Activated naive CD8-positive, alpha-beta T cell treated with anti-CD3 and anti-CD28 coated beads, Interleukin-2, amount 50 U/mL, for 24 hours (primary cell): ENCODE results near the gene UCHL5.
"Not testable (repeated sequence)": the region's sequence is repeated elsewhere in the genome, so short reads cannot be mapped to it uniquely, and the experiment has no call there.

Experiments used
- ATAC-seq: fragments of 150-1000 bp; cut with Tn5 transposase; one replicate; pipeline ENCODE4 v1.10.0; 2021
- DNase-seq: peaks from one replicate; pipeline ENCODE4 v3.0.0; 2021
- H3K27ac Mint-ChIP-seq: one replicate; pipeline ENCODE4 v1.8.0; 2021; ENCODE audit warnings: mild to moderate bottlenecking, mixed read lengths
- H3K27me3 Mint-ChIP-seq: one replicate; pipeline ENCODE4 v1.8.0; 2021; ENCODE audit warnings: mixed read lengths
- H3K36me3 Mint-ChIP-seq: one replicate; pipeline ENCODE4 v1.8.0; 2021; ENCODE audit warnings: low read depth, mixed read lengths
- H3K4me1 Mint-ChIP-seq: one replicate; pipeline ENCODE4 v1.8.0; 2021; ENCODE audit warnings: mixed read lengths
- H3K4me3 Mint-ChIP-seq: one replicate; pipeline ENCODE4 v1.8.0; 2021; ENCODE audit warnings: mild to moderate bottlenecking, moderate library complexity, mixed read lengths
- H3K9me3 Mint-ChIP-seq: one replicate; pipeline ENCODE4 v1.8.0; 2021; ENCODE audit warnings: mixed read lengths

The UCHL5 gene

DNA sequence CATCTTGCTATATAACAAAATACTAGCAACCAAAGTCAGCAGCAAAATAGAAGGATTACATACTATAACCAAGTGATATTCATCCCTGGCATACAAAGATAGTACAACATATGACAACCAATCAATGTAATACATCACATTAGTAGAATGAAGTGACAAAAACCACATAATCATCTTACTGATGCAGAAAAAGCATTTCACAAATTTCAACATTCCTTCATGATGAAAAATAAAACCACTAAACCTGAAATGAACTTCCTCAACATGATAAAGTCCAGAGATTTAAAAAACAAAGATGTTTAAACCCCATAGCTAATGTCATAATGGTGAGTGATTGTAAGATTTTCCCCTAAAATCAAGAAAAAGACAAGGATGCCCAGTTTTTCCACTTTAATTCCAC, 18.8 kb upstream of the UCHL5 start:
- DNase-seq (no peak), ATAC-seq (no peak)
- H3K4me1 Mint-ChIP-seq: peaks cover 5% of the 10 kb centered on the region
- H3K27ac Mint-ChIP-seq: no peak overlapping the region
- H3K27me3 Mint-ChIP-seq: no peaks in the 10 kb centered on the region
- H3K9me3 Mint-ChIP-seq: peaks cover 3% of the 10 kb centered on the region
- H3K36me3 Mint-ChIP-seq: peaks cover 63% of the 10 kb centered on the region
- H3K4me3 Mint-ChIP-seq: no peak overlapping the region

GRCh38 chr1:193070942-193071341, 11.8 kb upstream of the UCHL5 start:
- H3K27me3 Mint-ChIP-seq: no peaks in the 10 kb centered on the region
- H3K4me1 Mint-ChIP-seq: peaks cover 50% of the 10 kb centered on the region
- peaks cover 32% of the 10 kb centered on the region for H3K36me3 Mint-ChIP-seq
- H3K4me3 Mint-ChIP-seq: no peak overlapping the region
- ATAC-seq (peak; percentile 91), DNase-seq (no peak)
- peaks cover 3% of the 10 kb centered on the region for H3K9me3 Mint-ChIP-seq
- H3K27ac Mint-ChIP-seq: peak overlapping the region; percentile 62

GRCh38 chr1:193070386-193070753, 11.2 kb upstream of the UCHL5 start:
- peaks cover 3% of the 10 kb centered on the region for H3K9me3 Mint-ChIP-seq
- H3K4me3 Mint-ChIP-seq: no peak overlapping the region
- no peak for ATAC-seq
- DNase-seq: no peak
- peaks cover 27% of the 10 kb centered on the region for H3K36me3 Mint-ChIP-seq
- H3K4me1 Mint-ChIP-seq: peaks cover 55% of the 10 kb centered on the region
- H3K27ac Mint-ChIP-seq: peak overlapping the region; percentile 3
- no peaks in the 10 kb centered on the region for H3K27me3 Mint-ChIP-seq

GRCh38 chr1:193069748-193070385, 10.7 kb upstream of the UCHL5 start:
- peak overlapping the region; percentile 3 for H3K27ac Mint-ChIP-seq
- H3K9me3 Mint-ChIP-seq: peaks cover 3% of the 10 kb centered on the region
- peaks cover 25% of the 10 kb centered on the region for H3K36me3 Mint-ChIP-seq
- no peaks in the 10 kb centered on the region for H3K27me3 Mint-ChIP-seq
- DNase-seq (no peak), ATAC-seq (no peak)
- peaks cover 59% of the 10 kb centered on the region for H3K4me1 Mint-ChIP-seq
- no peak overlapping the region for H3K4me3 Mint-ChIP-seq

- Mint-ChIP-seq H3K9me3 (peaks cover 3% of the 10 kb centered on the region), H3K4me3 (no peak overlapping the region), H3K36me3 (peaks cover 15% of the 10 kb centered on the region), H3K27me3 (no peaks in the 10 kb centered on the region), H3K4me1 (peaks cover 72% of the 10 kb centered on the region), H3K27ac (no peak overlapping the region)
- DNase-seq (no peak), ATAC-seq (no peak)
Measured at GRCh38 chr1:193068013-193068412, 8.9 kb upstream of the UCHL5 start.

- Mint-ChIP-seq H3K36me3 (peaks cover 16% of the 10 kb centered on the region), H3K4me1 (peaks cover 82% of the 10 kb centered on the region), H3K9me3 (peaks cover 3% of the 10 kb centered on the region), H3K4me3 (no peak overlapping the region), H3K27ac (peak overlapping the region; percentile 24), H3K27me3 (no peaks in the 10 kb centered on the region)
- DNase-seq: no peak
- no peak for ATAC-seq
Measured at GRCh38 chr1:193066606-193067005, 7.4 kb upstream of the UCHL5 start.

- peaks cover 3% of the 10 kb centered on the region for H3K9me3 Mint-ChIP-seq
Measured at GRCh38 chr1:193065954-193066353, 6.8 kb upstream of the UCHL5 start.

DNA sequence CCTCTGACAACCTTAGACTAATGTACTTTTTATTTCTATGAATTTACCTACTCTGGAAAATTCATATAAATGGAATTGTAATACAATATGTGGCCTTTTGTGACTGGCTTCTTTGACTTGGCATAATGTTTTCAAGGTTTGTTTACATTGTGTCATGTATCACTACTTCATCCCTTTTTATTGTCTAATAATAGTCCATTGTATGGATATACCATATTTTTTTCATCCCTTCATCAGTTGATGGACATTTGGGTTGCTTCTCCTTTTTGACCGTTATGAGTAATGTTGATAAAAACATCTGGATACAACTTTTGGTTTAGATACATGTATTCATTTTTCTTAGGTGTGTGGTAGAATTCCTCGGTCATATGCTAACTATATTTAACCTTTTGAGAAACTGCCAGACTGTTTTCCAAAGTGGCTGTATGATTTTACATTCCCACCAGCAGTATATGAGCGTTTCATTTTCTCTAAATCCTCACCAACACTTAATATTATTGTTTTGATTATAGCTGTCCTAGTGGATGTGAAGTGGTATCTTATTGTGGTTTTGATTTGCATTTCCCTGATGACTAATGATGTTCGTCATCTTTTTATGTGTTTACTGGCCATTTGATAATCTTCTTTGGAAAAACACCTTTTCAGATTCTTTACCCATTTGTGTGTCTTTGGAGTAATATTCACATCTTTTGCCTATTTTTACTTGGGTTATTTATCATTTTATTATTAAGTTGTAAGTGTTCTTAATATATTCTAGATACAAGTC, 3.7 kb upstream of the UCHL5 start:
- ATAC-seq (no peak), DNase-seq (no peak)
- Mint-ChIP-seq H3K4me3 (peak overlapping the region; percentile 16), H3K36me3 (peaks cover 20% of the 10 kb centered on the region), H3K27me3 (peaks cover 2% of the 10 kb centered on the region), H3K4me1 (peaks cover 70% of the 10 kb centered on the region), H3K9me3 (peaks cover 3% of the 10 kb centered on the region), H3K27ac (peak overlapping the region; percentile 72)

More at GRCh38 chr1:193065954-193066353, 6.8 kb upstream of the UCHL5 start:
- DNase-seq (no peak), ATAC-seq (no peak)
- H3K27me3 Mint-ChIP-seq: no peaks in the 10 kb centered on the region
- H3K4me3 Mint-ChIP-seq: no peak overlapping the region
- peaks cover 16% of the 10 kb centered on the region for H3K36me3 Mint-ChIP-seq
- H3K4me1 Mint-ChIP-seq: peaks cover 82% of the 10 kb centered on the region
- H3K27ac Mint-ChIP-seq: peak overlapping the region; percentile 24

GRCh38 chr1:193060938-193061337, 1.8 kb upstream of the UCHL5 start:
- Mint-ChIP-seq H3K27me3 (peaks cover 2% of the 10 kb centered on the region), H3K4me1 (peaks cover 70% of the 10 kb centered on the region), H3K36me3 (peaks cover 31% of the 10 kb centered on the region), H3K9me3 (no peaks in the 10 kb centered on the region), H3K4me3 (peak overlapping the region; percentile 95), H3K27ac (peak overlapping the region; percentile 99)
- DNase-seq (no peak), ATAC-seq (no peak)

DNA sequence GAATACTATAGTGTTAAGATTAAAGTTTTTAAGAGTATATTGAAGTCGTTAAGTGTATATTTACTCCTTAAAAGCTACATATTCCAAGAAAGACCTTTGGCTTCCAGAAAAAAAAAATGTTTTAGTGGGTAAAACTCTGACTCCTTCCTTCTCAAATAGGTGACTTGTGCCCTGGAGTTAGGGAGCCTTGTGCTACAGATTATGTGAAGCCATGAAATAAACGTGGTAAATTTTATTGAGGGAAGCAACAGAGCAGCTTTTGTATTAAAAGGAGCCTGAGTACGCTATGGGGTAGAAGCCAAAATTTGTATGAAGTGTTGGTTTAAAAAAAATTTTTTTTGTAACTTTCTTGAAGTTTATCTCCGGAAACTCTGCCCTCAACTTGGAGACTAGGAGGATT, 1.2 kb upstream of the UCHL5 start:
- peaks cover 31% of the 10 kb centered on the region for H3K36me3 Mint-ChIP-seq
- DNase-seq (no peak), ATAC-seq (no peak)
- peak overlapping the region; percentile 99 for H3K27ac Mint-ChIP-seq
- no peaks in the 10 kb centered on the region for H3K9me3 Mint-ChIP-seq
- peak overlapping the region; percentile 95 for H3K4me3 Mint-ChIP-seq
- peaks cover 2% of the 10 kb centered on the region for H3K27me3 Mint-ChIP-seq
- peaks cover 66% of the 10 kb centered on the region for H3K4me1 Mint-ChIP-seq

- Mint-ChIP-seq H3K27me3 (peaks cover 2% of the 10 kb centered on the region), H3K4me1 (peaks cover 62% of the 10 kb centered on the region), H3K9me3 (no peaks in the 10 kb centered on the region), H3K27ac (peak overlapping the region; percentile 99), H3K4me3 (peak overlapping the region; percentile 95), H3K36me3 (peaks cover 31% of the 10 kb centered on the region)
- ATAC-seq (no peak), DNase-seq (no peak)
Measured at GRCh38 chr1:193060115-193060403, 899 bp upstream of the UCHL5 start.

DNA sequence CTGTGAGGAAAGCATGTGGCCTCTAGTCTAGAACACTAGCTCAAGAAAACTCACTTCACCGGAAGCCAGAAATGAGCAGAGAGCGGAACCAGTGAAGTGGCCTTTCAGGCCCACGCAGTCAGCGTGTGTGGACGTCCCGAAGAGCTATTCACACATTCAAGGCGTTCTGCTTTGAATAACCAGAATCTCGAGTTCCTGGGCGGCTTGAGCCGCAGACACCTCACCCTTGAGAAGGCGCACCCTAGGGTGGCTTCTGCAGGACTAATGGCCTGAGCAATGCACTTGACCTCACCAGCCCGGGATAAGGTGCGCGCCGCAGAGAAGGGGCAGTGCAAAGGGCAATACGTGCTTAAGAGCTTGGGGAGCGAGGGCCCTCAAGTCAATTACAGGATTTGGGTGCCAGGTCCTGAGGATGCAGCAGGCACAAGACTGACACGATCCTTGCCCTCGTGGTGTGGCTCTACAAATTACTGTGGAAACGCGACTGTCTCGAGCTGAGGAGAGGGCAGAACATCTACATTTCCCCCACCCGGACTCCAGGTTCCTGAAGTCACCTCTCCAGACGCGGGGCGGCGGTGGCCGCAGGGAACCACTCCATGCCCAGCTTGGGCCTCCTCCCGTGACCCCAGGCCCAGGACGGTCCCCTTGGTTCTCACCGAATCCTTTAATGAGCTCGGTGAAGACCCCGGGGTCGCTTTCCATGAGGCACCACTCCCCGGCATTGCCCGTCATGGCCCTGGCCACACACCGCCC, 455 bp downstream of the UCHL5 start:
- ATAC-seq: peak; percentile 60
- peak overlapping the region; percentile 95 for H3K4me3 Mint-ChIP-seq
- peak; percentile 70 for DNase-seq
- H3K27me3 Mint-ChIP-seq: peaks cover 2% of the 10 kb centered on the region
- peaks cover 31% of the 10 kb centered on the region for H3K36me3 Mint-ChIP-seq
- H3K4me1 Mint-ChIP-seq: peaks cover 57% of the 10 kb centered on the region
- peak overlapping the region; percentile 99 for H3K27ac Mint-ChIP-seq
- no peaks in the 10 kb centered on the region for H3K9me3 Mint-ChIP-seq

- Mint-ChIP-seq H3K36me3 (peaks cover 37% of the 10 kb centered on the region), H3K27ac (no peak overlapping the region), H3K4me3 (no peak overlapping the region), H3K9me3 (no peaks in the 10 kb centered on the region), H3K27me3 (peaks cover 1% of the 10 kb centered on the region), H3K4me1 (peaks cover 35% of the 10 kb centered on the region)
- no peak for ATAC-seq
- no peak for DNase-seq
Measured at GRCh38 chr1:193054169-193054675, 4.9 kb downstream of the UCHL5 start.

DNA sequence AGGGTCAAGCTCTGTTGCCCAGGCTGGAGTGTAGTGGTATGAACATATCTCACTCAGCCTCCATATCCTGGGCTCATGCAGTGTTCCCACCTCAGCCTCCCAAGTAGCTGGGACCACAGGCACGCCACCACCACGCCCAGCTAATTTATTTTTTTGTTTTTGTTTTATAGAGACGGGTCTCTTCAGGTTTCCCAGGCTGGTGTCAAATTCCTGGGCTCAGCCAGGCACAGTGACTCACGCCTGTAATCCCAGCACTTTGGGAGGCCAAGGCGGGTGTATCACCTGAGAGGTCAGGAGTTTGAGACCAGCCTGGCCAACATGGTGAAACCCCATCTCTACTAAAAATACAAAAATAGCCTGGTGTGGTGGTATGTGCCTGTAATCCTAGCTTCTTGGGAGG, 10.2 kb downstream of the UCHL5 start:
- not testable (repeated sequence) for H3K27me3 Mint-ChIP-seq, H3K27ac Mint-ChIP-seq, DNase-seq, H3K9me3 Mint-ChIP-seq, ATAC-seq, H3K4me3 Mint-ChIP-seq
- Mint-ChIP-seq H3K4me1 (peaks cover 13% of the 10 kb centered on the region), H3K36me3 (peaks cover 40% of the 10 kb centered on the region)
